ENCODE results near the gene DNHD1.

- TF ChIP-seq, protein P1, sequence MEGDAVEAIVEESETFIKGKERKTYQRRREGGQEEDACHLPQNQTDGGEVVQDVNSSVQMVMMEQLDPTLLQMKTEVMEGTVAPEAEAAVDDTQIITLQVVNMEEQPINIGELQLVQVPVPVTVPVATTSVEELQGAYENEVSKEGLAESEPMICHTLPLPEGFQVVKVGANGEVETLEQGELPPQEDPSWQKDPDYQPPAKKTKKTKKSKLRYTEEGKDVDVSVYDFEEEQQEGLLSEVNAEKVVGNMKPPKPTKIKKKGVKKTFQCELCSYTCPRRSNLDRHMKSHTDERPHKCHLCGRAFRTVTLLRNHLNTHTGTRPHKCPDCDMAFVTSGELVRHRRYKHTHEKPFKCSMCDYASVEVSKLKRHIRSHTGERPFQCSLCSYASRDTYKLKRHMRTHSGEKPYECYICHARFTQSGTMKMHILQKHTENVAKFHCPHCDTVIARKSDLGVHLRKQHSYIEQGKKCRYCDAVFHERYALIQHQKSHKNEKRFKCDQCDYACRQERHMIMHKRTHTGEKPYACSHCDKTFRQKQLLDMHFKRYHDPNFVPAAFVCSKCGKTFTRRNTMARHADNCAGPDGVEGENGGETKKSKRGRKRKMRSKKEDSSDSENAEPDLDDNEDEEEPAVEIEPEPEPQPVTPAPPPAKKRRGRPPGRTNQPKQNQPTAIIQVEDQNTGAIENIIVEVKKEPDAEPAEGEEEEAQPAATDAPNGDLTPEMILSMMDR (IDR thresholded peaks at IDR 0.05; ENCODE audit: low read depth, low read length, poor library complexity, severe bottlenecking), result no peak
- no peak for TF ChIP-seq EZH2phosphoT487 (IDR thresholded peaks at IDR 0.05; ENCODE audit: borderline replicate concordance, low read length)
These were observed 119.0 kb downstream of the DNHD1 start for GRCh38 chr11:6615882-6616585.

All from DOHH2 (cell line).